GM23338 (cell line): ENCODE data around the gene NFKB1. TPM values are rescaled to one million over a fixed set of nuclear protein-coding genes. Genes with fewer than 3 reads are reported as not detected.
A peak's percentile ranks its signal among the peaks of the same experiment; 100 is the strongest.

Experiments
- ATAC-seq: fragments of 200-7000 bp; cut with Tn5 transposase; 3 replicates; pipeline ENCODE4 v1.9.1; 2020
- DNase-seq: peaks from one replicate; pipeline ENCODE4 v3.0.0-alpha.2; 2015; ENCODE audit warnings: low spot score
- H2AFZ ChIP-seq: fragments of 200-600 bp; sonication (generic); 2 replicates; pipeline ENCODE4 v1.8.0; 2016; ENCODE audit warnings: antibody characterized with exemption, mild to moderate bottlenecking, moderate library complexity
- H3F3A ChIP-seq: fragments of 200-600 bp; sonication (generic); replicated peaks from 2 replicates; pipeline ENCODE4 v1.8.0; 2017; ENCODE audit warnings: antibody characterized with exemption, mixed run types, low read depth
- H3K27ac ChIP-seq: fragments of 200-600 bp; sonication (generic); 2 replicates; pipeline ENCODE4 v1.6.1; 2016; ENCODE audit warnings: low read depth
- H3K27me3 ChIP-seq: fragments of 200-600 bp; sonication (generic); 2 replicates; pipeline ENCODE4 v1.8.0; 2016; ENCODE audit warnings: mild to moderate bottlenecking, mixed run types, moderate library complexity; ENCODE audit not compliant: insufficient read depth
- H3K36me3 ChIP-seq: fragments of 200-600 bp; sonication (generic); 2 replicates; pipeline ENCODE4 v1.8.0; 2016; ENCODE audit warnings: mild to moderate bottlenecking; ENCODE audit not compliant: insufficient read depth
- H3K4me1 ChIP-seq: fragments of 200-600 bp; sonication (generic); 2 replicates; pipeline ENCODE4 v1.8.0; 2016; ENCODE audit warnings: mild to moderate bottlenecking, moderate library complexity; ENCODE audit not compliant: insufficient read depth
- H3K4me2 ChIP-seq: fragments of 200-600 bp; sonication (generic); 2 replicates; pipeline ENCODE4 v1.7.1; 2017; ENCODE audit warnings: mixed run types
- H3K4me3 ChIP-seq: fragments of 200-600 bp; sonication (generic); 2 replicates; pipeline ENCODE4 v1.6.1; 2016; ENCODE audit warnings: mixed run types
- H3K79me2 ChIP-seq: fragments of 200-600 bp; sonication (generic); replicated peaks from 2 replicates; pipeline ENCODE4 v1.8.0; 2017; ENCODE audit warnings: mild to moderate bottlenecking; ENCODE audit not compliant: insufficient read depth
- H3K9me2 ChIP-seq: fragments of 200-600 bp; sonication (generic); 2 replicates; pipeline ENCODE4 v1.8.0; 2017; ENCODE audit not compliant: insufficient read depth
- H4K20me1 ChIP-seq: fragments of 200-600 bp; sonication (generic); replicated peaks from 2 replicates; pipeline ENCODE4 v1.8.0; 2017; ENCODE audit warnings: mild to moderate bottlenecking; ENCODE audit not compliant: insufficient read depth
- H3K27ac Mint-ChIP-seq: 2 replicates; pipeline ENCODE4 v1.8.0; 2020; ENCODE audit warnings: inconsistent platforms, mild to moderate bottlenecking, moderate library complexity, mixed read lengths
- H3K27me3 Mint-ChIP-seq: 3 replicates; pipeline ENCODE4 v1.8.0; 2022; ENCODE audit warnings: low read depth, mild to moderate bottlenecking, moderate library complexity, mixed read lengths, inconsistent platforms; ENCODE audit not compliant: insufficient read depth, poor library complexity
- H3K36me3 Mint-ChIP-seq: 3 replicates; pipeline ENCODE4 v1.8.0; 2021; ENCODE audit warnings: low read depth, mild to moderate bottlenecking, inconsistent platforms, moderate library complexity, mixed read lengths
- H3K4me1 Mint-ChIP-seq: 3 replicates; pipeline ENCODE4 v1.8.0; 2020; ENCODE audit warnings: mild to moderate bottlenecking, inconsistent platforms, mixed read lengths
- H3K4me3 Mint-ChIP-seq: 3 replicates; pipeline ENCODE4 v1.8.0; 2021; ENCODE audit warnings: moderate library complexity, mild to moderate bottlenecking, inconsistent platforms, mixed read lengths
- H3K9me3 Mint-ChIP-seq: 3 replicates; pipeline ENCODE4 v1.8.0; 2020; ENCODE audit warnings: moderate library complexity, mild to moderate bottlenecking, inconsistent platforms, mixed read lengths
- CREB1 ChIP-seq: fragments of 250-450 bp; sonication (Bioruptor Pico); IDR thresholded peaks from 2 replicates; pipeline ENCODE4 v1.5.0; 2020; ENCODE audit warnings: low read depth, mild to moderate bottlenecking, moderate library complexity
- EZH2phosphoT487 ChIP-seq: fragments of 200-600 bp; sonication (generic); IDR thresholded peaks from one replicate; pipeline ENCODE4 v1.8.1; 2018; ENCODE audit warnings: antibody characterized with exemption; ENCODE audit not compliant: unreplicated experiment
- JUNB ChIP-seq: IDR thresholded peaks from one replicate; pipeline ENCODE4 v1.6.1; 2016; ENCODE audit warnings: antibody characterized with exemption; ENCODE audit not compliant: unreplicated experiment
- NANOG ChIP-seq: IDR thresholded peaks from 2 replicates; pipeline ENCODE4 v1.6.1; 2016; ENCODE audit warnings: antibody characterized with exemption, borderline replicate concordance
- REST ChIP-seq: IDR thresholded peaks from one replicate; pipeline ENCODE4 v1.6.1; 2018; ENCODE audit warnings: antibody characterized with exemption; ENCODE audit not compliant: unreplicated experiment
- STAT1 ChIP-seq: IDR thresholded peaks from one replicate; pipeline ENCODE4 v1.6.1; 2016; ENCODE audit warnings: antibody characterized with exemption; ENCODE audit not compliant: unreplicated experiment
- ZNF114 ChIP-seq: fragments of 250-450 bp; sonication (Bioruptor Pico); IDR thresholded peaks from 2 replicates; pipeline ENCODE4 v1.5.0; 2020; ENCODE audit warnings: mild to moderate bottlenecking, moderate library complexity
- ZNF331 ChIP-seq: fragments of 250-450 bp; sonication (Bioruptor Pico); IDR thresholded peaks from 2 replicates; pipeline ENCODE4 v1.5.0; 2020; ENCODE audit warnings: low read depth, mild to moderate bottlenecking, moderate library complexity
- polyA plus RNA-seq: library from polyadenylated mRNA; unstranded; fragments of >200 nt; fragmentation: Nextera tagmentation; extraction: Ambion mirVana; gene quantifications from 2 replicates; pipeline ENCODE4 v1.2.1, GENCODE V29; 2016
- total RNA-seq: library from RNA; depleted of rRNA; stranded (reverse); fragments of >200 nt; shearing (Covaris generic); gene quantifications from 2 replicates; pipeline ENCODE4 v1.2.3, GENCODE V29; 2014
- TF ChIP-seq, protein P1 (sequence below): IDR thresholded peaks from 2 replicates; pipeline ENCODE4 v1.6.1; 2016; ENCODE audit warnings: antibody characterized with exemption
- TF ChIP-seq, protein P2 (sequence below): fragments of 250-450 bp; sonication (Bioruptor Pico); IDR thresholded peaks from 2 replicates; pipeline ENCODE4 v1.5.0; 2020; ENCODE audit warnings: mild to moderate bottlenecking, moderate library complexity

The NFKB1 gene
- total and polyA plus RNA-seq, 2 experiments from 2014 or later, result 0.82 to 4.6 TPM

- peaks cover 9% of the 10 kb centered on the region for H3K4me1 Mint-ChIP-seq
- H3K4me1 ChIP-seq, result no peaks in the 10 kb centered on the region
- H3K36me3 ChIP-seq, result no peaks in the 10 kb centered on the region
- H3K27me3 Mint-ChIP-seq, result no peaks in the 10 kb centered on the region
- H3K9me2 ChIP-seq, result no peaks in the 10 kb centered on the region; the same call in 1 of the 2 replicates
- no peak for ATAC-seq
- no peak overlapping the region for H3K4me3 ChIP-seq
- no peaks in the 10 kb centered on the region for H3K27me3 ChIP-seq
- no peak for DNase-seq
- H3K9me3 Mint-ChIP-seq, result no peaks in the 10 kb centered on the region
- H3F3A ChIP-seq, result no peaks in the 10 kb centered on the region
- no peak overlapping the region for H3K27ac ChIP-seq
- H3K4me3 Mint-ChIP-seq, result no peak overlapping the region
- H3K27ac Mint-ChIP-seq, result no peak overlapping the region
- H3K79me2 ChIP-seq, result no peaks in the 10 kb centered on the region
- H4K20me1 ChIP-seq, result no peaks in the 10 kb centered on the region
- no peaks in the 10 kb centered on the region for H3K36me3 Mint-ChIP-seq
- TF ChIP-seq EZH2phosphoT487, result no peak
- no peak overlapping the region for H3K4me2 ChIP-seq
- 0 out of 2 replicates have a peak overlapping the region, but pooled peaks have one; percentile 64 for H2AFZ ChIP-seq
These were observed 47.3 kb upstream of the NFKB1 start for GRCh38 chr4:102453827-102454226.

DNA sequence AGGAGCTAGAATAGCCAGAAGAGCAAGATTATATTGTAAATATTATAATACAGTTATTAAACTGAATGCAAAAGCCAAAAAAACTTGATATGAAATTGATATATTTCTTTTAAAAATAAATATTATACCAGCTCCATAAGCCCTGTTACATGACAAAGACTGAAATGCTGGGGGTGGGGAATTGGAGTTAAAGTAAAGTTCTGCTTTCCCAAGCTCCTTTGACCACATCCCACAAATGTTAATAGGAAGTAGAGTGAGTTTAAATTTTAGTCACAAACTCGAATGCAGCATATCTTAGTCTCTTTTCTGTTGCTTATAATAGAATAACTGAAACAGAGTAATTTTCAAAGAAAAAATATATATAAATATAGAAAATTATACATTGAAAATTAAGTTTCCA lies 46.9 kb upstream of the NFKB1 start:
- no peak overlapping the region for H3K4me3 Mint-ChIP-seq
- H3K9me3 Mint-ChIP-seq, result no peaks in the 10 kb centered on the region
- H3K9me2 ChIP-seq, result no peaks in the 10 kb centered on the region; the same call in 1 of the 2 replicates
- no peaks in the 10 kb centered on the region for H3K36me3 Mint-ChIP-seq
- no peak overlapping the region for H3K27ac ChIP-seq
- DNase-seq (no peak), ATAC-seq (no peak)
- no peaks in the 10 kb centered on the region for H3K79me2 ChIP-seq
- no peaks in the 10 kb centered on the region for H3K27me3 ChIP-seq
- no peaks in the 10 kb centered on the region for H4K20me1 ChIP-seq
- no peak overlapping the region for H3K4me3 ChIP-seq
- H3F3A ChIP-seq, result no peaks in the 10 kb centered on the region
- H3K4me1 Mint-ChIP-seq, result peaks cover 9% of the 10 kb centered on the region
- H3K27me3 Mint-ChIP-seq, result no peaks in the 10 kb centered on the region
- H3K27ac Mint-ChIP-seq, result no peak overlapping the region
- H3K36me3 ChIP-seq, result no peaks in the 10 kb centered on the region
- no peaks in the 10 kb centered on the region for H3K4me1 ChIP-seq
- H3K4me2 ChIP-seq, result no peak overlapping the region
- H2AFZ ChIP-seq, result no peak overlapping the region
- TF ChIP-seq JUNB (no peak), CREB1 (no peak), NANOG (no peak), STAT1 (no peak), ZNF114 (CRISPR knock-in tag) (no peak), EZH2phosphoT487 (no peak), ZNF331 (CRISPR knock-in tag) (no peak), REST (no peak)
- TF ChIP-seq, protein P1, sequence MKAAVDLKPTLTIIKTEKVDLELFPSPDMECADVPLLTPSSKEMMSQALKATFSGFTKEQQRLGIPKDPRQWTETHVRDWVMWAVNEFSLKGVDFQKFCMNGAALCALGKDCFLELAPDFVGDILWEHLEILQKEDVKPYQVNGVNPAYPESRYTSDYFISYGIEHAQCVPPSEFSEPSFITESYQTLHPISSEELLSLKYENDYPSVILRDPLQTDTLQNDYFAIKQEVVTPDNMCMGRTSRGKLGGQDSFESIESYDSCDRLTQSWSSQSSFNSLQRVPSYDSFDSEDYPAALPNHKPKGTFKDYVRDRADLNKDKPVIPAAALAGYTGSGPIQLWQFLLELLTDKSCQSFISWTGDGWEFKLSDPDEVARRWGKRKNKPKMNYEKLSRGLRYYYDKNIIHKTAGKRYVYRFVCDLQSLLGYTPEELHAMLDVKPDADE, result no peak
- TF ChIP-seq, protein P2, sequence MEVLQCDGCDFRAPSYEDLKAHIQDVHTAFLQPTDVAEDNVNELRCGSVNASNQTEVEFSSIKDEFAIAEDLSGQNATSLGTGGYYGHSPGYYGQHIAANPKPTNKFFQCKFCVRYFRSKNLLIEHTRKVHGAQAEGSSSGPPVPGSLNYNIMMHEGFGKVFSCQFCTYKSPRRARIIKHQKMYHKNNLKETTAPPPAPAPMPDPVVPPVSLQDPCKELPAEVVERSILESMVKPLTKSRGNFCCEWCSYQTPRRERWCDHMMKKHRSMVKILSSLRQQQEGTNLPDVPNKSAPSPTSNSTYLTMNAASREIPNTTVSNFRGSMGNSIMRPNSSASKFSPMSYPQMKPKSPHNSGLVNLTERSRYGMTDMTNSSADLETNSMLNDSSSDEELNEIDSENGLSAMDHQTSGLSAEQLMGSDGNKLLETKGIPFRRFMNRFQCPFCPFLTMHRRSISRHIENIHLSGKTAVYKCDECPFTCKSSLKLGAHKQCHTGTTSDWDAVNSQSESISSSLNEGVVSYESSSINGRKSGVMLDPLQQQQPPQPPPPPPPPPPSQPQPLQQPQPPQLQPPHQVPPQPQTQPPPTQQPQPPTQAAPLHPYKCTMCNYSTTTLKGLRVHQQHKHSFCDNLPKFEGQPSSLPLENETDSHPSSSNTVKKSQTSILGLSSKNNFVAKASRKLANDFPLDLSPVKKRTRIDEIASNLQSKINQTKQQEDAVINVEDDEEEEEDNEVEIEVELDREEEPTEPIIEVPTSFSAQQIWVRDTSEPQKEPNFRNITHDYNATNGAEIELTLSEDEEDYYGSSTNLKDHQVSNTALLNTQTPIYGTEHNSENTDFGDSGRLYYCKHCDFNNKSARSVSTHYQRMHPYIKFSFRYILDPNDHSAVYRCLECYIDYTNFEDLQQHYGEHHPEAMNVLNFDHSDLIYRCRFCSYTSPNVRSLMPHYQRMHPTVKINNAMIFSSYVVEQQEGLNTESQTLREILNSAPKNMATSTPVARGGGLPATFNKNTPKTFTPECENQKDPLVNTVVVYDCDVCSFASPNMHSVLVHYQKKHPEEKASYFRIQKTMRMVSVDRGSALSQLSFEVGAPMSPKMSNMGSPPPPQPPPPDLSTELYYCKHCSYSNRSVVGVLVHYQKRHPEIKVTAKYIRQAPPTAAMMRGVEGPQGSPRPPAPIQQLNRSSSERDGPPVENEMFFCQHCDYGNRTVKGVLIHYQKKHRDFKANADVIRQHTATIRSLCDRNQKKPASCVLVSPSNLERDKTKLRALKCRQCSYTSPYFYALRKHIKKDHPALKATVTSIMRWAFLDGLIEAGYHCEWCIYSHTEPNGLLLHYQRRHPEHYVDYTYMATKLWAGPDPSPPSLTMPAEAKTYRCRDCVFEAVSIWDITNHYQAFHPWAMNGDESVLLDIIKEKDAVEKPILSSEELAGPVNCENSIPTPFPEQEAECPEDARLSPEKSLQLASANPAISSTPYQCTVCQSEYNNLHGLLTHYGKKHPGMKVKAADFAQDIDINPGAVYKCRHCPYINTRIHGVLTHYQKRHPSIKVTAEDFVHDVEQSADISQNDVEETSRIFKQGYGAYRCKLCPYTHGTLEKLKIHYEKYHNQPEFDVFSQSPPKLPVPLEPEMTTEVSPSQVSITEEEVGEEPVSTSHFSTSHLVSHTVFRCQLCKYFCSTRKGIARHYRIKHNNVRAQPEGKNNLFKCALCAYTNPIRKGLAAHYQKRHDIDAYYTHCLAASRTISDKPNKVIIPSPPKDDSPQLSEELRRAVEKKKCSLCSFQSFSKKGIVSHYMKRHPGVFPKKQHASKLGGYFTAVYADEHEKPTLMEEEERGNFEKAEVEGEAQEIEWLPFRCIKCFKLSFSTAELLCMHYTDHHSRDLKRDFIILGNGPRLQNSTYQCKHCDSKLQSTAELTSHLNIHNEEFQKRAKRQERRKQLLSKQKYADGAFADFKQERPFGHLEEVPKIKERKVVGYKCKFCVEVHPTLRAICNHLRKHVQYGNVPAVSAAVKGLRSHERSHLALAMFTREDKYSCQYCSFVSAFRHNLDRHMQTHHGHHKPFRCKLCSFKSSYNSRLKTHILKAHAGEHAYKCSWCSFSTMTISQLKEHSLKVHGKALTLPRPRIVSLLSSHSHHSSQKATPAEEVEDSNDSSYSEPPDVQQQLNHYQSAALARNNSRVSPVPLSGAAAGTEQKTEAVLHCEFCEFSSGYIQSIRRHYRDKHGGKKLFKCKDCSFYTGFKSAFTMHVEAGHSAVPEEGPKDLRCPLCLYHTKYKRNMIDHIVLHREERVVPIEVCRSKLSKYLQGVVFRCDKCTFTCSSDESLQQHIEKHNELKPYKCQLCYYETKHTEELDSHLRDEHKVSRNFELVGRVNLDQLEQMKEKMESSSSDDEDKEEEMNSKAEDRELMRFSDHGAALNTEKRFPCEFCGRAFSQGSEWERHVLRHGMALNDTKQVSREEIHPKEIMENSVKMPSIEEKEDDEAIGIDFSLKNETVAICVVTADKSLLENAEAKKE (CRISPR knock-in tag), result no peak
